H9 (cell line): ENCODE data around the gene USP46. TPM values are rescaled to one million over a fixed set of nuclear protein-coding genes. Genes with fewer than 3 reads are reported as not detected.

ENCODE experiments used
- DNase-seq: peaks from one replicate; pipeline ENCODE4 v3.0.0-alpha.2; 2017
- H2AFZ ChIP-seq: one replicate; pipeline ENCODE4 v1.6.1; 2013; ENCODE audit warnings: mild to moderate bottlenecking, low read length, control low read depth, moderate library complexity
- H2AK5ac ChIP-seq: 2 replicates; pipeline ENCODE4 v1.6.1; 2013; ENCODE audit warnings: low read length, control low read depth, mixed read lengths; ENCODE audit not compliant: insufficient read length
- H2BK120ac ChIP-seq: one replicate; pipeline ENCODE4 v1.6.1; 2013; ENCODE audit warnings: low read depth, mild to moderate bottlenecking, low read length, control low read depth, inconsistent platforms; ENCODE audit not compliant: poor library complexity, severe bottlenecking
- H2BK12ac ChIP-seq: 2 replicates; pipeline ENCODE4 v1.6.1; 2013; ENCODE audit warnings: low read length, control low read depth, mixed read lengths, low read depth; ENCODE audit not compliant: insufficient read length
- H2BK15ac ChIP-seq: 2 replicates; pipeline ENCODE4 v1.6.1; 2013; ENCODE audit warnings: low read depth, low read length, control low read depth
- H2BK20ac ChIP-seq: one replicate; pipeline ENCODE4 v1.6.1; 2013; ENCODE audit warnings: low read depth, mild to moderate bottlenecking, low read length, control low read depth, inconsistent platforms; ENCODE audit not compliant: poor library complexity, severe bottlenecking
- H2BK5ac ChIP-seq: 2 replicates; pipeline ENCODE4 v1.6.1; 2013; ENCODE audit warnings: low read length, control low read depth, mixed read lengths; ENCODE audit not compliant: insufficient read length
- H3K14ac ChIP-seq: 2 replicates; pipeline ENCODE4 v1.6.1; 2013; ENCODE audit warnings: low read length, control low read depth; ENCODE audit not compliant: insufficient read depth
- H3K18ac ChIP-seq: 2 replicates; pipeline ENCODE4 v1.6.1; 2013; ENCODE audit warnings: low read depth, mild to moderate bottlenecking, mixed read lengths, low read length, control low read depth; ENCODE audit not compliant: insufficient read length
- H3K23ac ChIP-seq: 2 replicates; pipeline ENCODE4 v1.6.1; 2013; ENCODE audit warnings: low read length, control low read depth, mixed read lengths, low read depth; ENCODE audit not compliant: insufficient read length
- H3K23me2 ChIP-seq: 2 replicates; pipeline ENCODE4 v1.6.1; 2013; ENCODE audit warnings: low read depth, mild to moderate bottlenecking, mixed read lengths, low read length, control low read depth; ENCODE audit not compliant: insufficient read length, poor library complexity, severe bottlenecking
- H3K27ac ChIP-seq: 2 replicates; pipeline ENCODE4 v1.5.1; 2013; ENCODE audit warnings: low read length, control low read depth, mixed read lengths, low read depth; ENCODE audit not compliant: insufficient read length
- H3K27me3 ChIP-seq: 2 replicates; pipeline ENCODE4 v1.6.1; 2013; ENCODE audit warnings: low read length, control low read depth, inconsistent platforms; ENCODE audit not compliant: insufficient read depth
- H3K4ac ChIP-seq: 2 replicates; pipeline ENCODE4 v1.6.1; 2013; ENCODE audit warnings: low read depth, mild to moderate bottlenecking, control low read depth, inconsistent platforms, low read length, moderate library complexity
- H3K4me1 ChIP-seq: 2 replicates; pipeline ENCODE4 v1.6.1; 2013; ENCODE audit warnings: low read length, control low read depth, inconsistent platforms; ENCODE audit not compliant: insufficient read depth
- H3K4me2 ChIP-seq: 2 replicates; pipeline ENCODE4 v1.6.1; 2013; ENCODE audit warnings: low read length, control low read depth, mixed read lengths; ENCODE audit not compliant: insufficient read length, insufficient read depth
- H3K56ac ChIP-seq: 2 replicates; pipeline ENCODE4 v1.6.1; 2013; ENCODE audit warnings: low read depth, mild to moderate bottlenecking, mixed read lengths, low read length, control low read depth; ENCODE audit not compliant: insufficient read length
- H3K79me1 ChIP-seq: 2 replicates; pipeline ENCODE4 v1.6.1; 2013; ENCODE audit warnings: low read depth, mild to moderate bottlenecking, moderate library complexity, low read length, control low read depth, inconsistent platforms; ENCODE audit not compliant: insufficient read depth, poor library complexity, severe bottlenecking
- H3K79me2 ChIP-seq: 2 replicates; pipeline ENCODE4 v1.6.1; 2013; ENCODE audit warnings: low read length, control low read depth, inconsistent platforms; ENCODE audit not compliant: insufficient read depth
- H3K9ac ChIP-seq: 2 replicates; pipeline ENCODE4 v1.6.1; 2013; ENCODE audit warnings: low read length, control low read depth, mixed read lengths; ENCODE audit not compliant: insufficient read length; ENCODE audit errors: extremely low read depth
- H3K9me3 ChIP-seq: one replicate; pipeline ENCODE4 v1.6.1; 2013; ENCODE audit warnings: low read depth, low read length, inconsistent platforms; ENCODE audit not compliant: control insufficient read depth
- H3T11ph ChIP-seq: one replicate; pipeline ENCODE4 v1.6.1; 2013; ENCODE audit warnings: mild to moderate bottlenecking, low read length, control low read depth, inconsistent platforms
- H4K20me1 ChIP-seq: one replicate; pipeline ENCODE4 v1.6.1; 2013; ENCODE audit not compliant: control insufficient read depth, insufficient read length, insufficient read depth
- H4K5ac ChIP-seq: 2 replicates; pipeline ENCODE4 v1.6.1; 2013; ENCODE audit warnings: low read depth, mild to moderate bottlenecking, mixed read lengths, low read length, control low read depth; ENCODE audit not compliant: insufficient read length
- H4K8ac ChIP-seq: replicated peaks from 2 replicates; pipeline ENCODE4 v1.6.1; 2013; ENCODE audit warnings: low read length, control low read depth, mixed read lengths, low read depth; ENCODE audit not compliant: insufficient read length
- H4K91ac ChIP-seq: 2 replicates; pipeline ENCODE4 v1.6.1; 2013; ENCODE audit warnings: low read depth, mild to moderate bottlenecking, moderate library complexity, mixed read lengths, low read length, control low read depth; ENCODE audit not compliant: insufficient read length
- H3K27ac Mint-ChIP-seq, 3 experiments: 2 replicates in 2 of 3; 3 replicates in 1 of 3; pipeline ENCODE4 v1.8.0; 2020 to 2021; ENCODE audit warnings: mixed read lengths in 3 of 3, mild to moderate bottlenecking in 1 of 3, moderate library complexity in 1 of 3
- H3K27me3 Mint-ChIP-seq: 2 replicates; pipeline ENCODE4 v1.8.0; 2021; ENCODE audit warnings: low read depth, mild to moderate bottlenecking, moderate library complexity, mixed read lengths
- H3K36me3 Mint-ChIP-seq, 3 experiments: 2 replicates in 2 of 3; 3 replicates in 1 of 3; pipeline ENCODE4 v1.8.0; 2020 to 2021; ENCODE audit warnings: low read depth in 3 of 3, mixed read lengths in 3 of 3; ENCODE audit not compliant: insufficient read depth in 1 of 3
- H3K4me1 Mint-ChIP-seq, 2 experiments: 2 replicates each; pipeline ENCODE4 v1.8.0; 2020; ENCODE audit warnings: mixed read lengths in 2 of 2
- H3K4me3 Mint-ChIP-seq, 2 experiments: 2 replicates in 1 of 2; 3 replicates in 1 of 2; pipeline ENCODE4 v1.8.0; 2020 to 2021; ENCODE audit warnings: mild to moderate bottlenecking in 2 of 2, mixed read lengths in 2 of 2, moderate library complexity in 1 of 2
- H3K9me3 Mint-ChIP-seq, 2 experiments: 2 replicates in 1 of 2; 3 replicates in 1 of 2; pipeline ENCODE4 v1.8.0; 2020; ENCODE audit warnings: mild to moderate bottlenecking in 2 of 2, mixed read lengths in 2 of 2, moderate library complexity in 1 of 2
- WGBS: extraction: QIAGEN DNeasy Blood & Tissue Kit; methylation state at CpG from one replicate; pipeline ENCODE4 v1.1.7; 2013; ENCODE audit warnings: missing lambda C conversion rate, low lambda C conversion rate, mixed read lengths; ENCODE audit not compliant: insufficient read length; ENCODE audit errors: extremely low coverage; 5-methylcytosine and 5-hydroxymethylcytosine counted together
- total RNA-seq: library from RNA; stranded (reverse); gene quantifications from 2 replicates; pipeline ENCODE4 v1.2.1, GENCODE V29; 2021
- TF ChIP-seq, protein P1 (sequence below): fragments of 200-600 bp; sonication (generic); conservative IDR thresholded peaks from 3 replicates; pipeline ENCODE4 v1.8.0; 2021; ENCODE audit warnings: antibody characterized with exemption, mild to moderate bottlenecking

Gene USP46
- total RNA-seq, 1 experiment from 2014 or later = 59.8 TPM

DNA sequence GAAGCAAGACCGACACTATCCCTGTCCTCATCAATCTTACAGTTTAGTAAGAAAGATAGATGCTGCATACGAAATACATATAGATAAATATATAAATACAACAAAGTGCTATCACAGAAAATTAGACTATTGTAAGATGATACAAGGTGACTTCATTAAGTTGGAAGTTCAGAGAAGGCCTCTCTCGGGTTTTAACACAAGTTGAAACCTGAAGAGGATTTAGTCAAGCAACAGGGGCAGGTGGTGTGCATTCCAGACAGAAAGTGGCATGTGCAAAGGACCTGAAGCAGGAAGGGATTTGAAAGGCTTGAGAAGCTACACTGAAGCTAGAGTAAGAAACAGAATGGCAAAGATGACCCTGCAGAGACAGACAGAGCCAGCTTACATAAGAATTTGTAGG is 36.5 kb downstream of the USP46 start:
- WGBS = no CpG with 5 or more reads among the region's 3 CpGs
- H3K9me3 Mint-ChIP-seq = no peaks in the 10 kb centered on the region

More for the DNA sequence above, 36.5 kb downstream of the USP46 start:
- Histone ChIP-seq H3K4ac (no peak overlapping the region), H3K9ac (no peak overlapping the region), H3K23me2 (no peaks in the 10 kb centered on the region), H2BK5ac (no peak overlapping the region), H3K79me1 (peaks cover 6% of the 10 kb centered on the region), H4K8ac (no peak overlapping the region), H2AK5ac (no peak overlapping the region), H3K56ac (no peak overlapping the region), H3K27me3 (no peaks in the 10 kb centered on the region), H2BK12ac (no peak overlapping the region), H2BK20ac (no peak overlapping the region), H3K4me1 (no peaks in the 10 kb centered on the region), H3K23ac (no peak overlapping the region), H2AFZ (no peak overlapping the region), H3K27ac (no peak overlapping the region), H4K5ac (no peak overlapping the region), H3K18ac (no peak overlapping the region), H3T11ph (no peak overlapping the region), H3K79me2 (no peaks in the 10 kb centered on the region; the same call in 1 of the 2 replicates), H3K14ac (no peak overlapping the region), H2BK120ac (no peak overlapping the region), H2BK15ac (no peak overlapping the region), H3K4me2 (no peak overlapping the region), H4K91ac (no peak overlapping the region), H4K20me1 (no peaks in the 10 kb centered on the region), H3K9me3 (no peaks in the 10 kb centered on the region)
- no peak overlapping the region for H3K4me3 Mint-ChIP-seq
- TF ChIP-seq, protein P1, sequence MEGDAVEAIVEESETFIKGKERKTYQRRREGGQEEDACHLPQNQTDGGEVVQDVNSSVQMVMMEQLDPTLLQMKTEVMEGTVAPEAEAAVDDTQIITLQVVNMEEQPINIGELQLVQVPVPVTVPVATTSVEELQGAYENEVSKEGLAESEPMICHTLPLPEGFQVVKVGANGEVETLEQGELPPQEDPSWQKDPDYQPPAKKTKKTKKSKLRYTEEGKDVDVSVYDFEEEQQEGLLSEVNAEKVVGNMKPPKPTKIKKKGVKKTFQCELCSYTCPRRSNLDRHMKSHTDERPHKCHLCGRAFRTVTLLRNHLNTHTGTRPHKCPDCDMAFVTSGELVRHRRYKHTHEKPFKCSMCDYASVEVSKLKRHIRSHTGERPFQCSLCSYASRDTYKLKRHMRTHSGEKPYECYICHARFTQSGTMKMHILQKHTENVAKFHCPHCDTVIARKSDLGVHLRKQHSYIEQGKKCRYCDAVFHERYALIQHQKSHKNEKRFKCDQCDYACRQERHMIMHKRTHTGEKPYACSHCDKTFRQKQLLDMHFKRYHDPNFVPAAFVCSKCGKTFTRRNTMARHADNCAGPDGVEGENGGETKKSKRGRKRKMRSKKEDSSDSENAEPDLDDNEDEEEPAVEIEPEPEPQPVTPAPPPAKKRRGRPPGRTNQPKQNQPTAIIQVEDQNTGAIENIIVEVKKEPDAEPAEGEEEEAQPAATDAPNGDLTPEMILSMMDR = no peak
- no peak for DNase-seq
- H3K27ac Mint-ChIP-seq = peak overlapping the region in 1 of 3 experiments; percentile 29; a peak in 1 of 7 replicates
- H3K27me3 Mint-ChIP-seq = no peaks in the 10 kb centered on the region
- H3K4me1 Mint-ChIP-seq = peaks cover 15% of the 10 kb centered on the region in 2 experiments
- H3K36me3 Mint-ChIP-seq = peaks cover 18 to 39% (median 33%) of the 10 kb centered on the region in 3 experiments
